ENCODE results near the gene GNA14.

- no peak for TF ChIP-seq GATA3 (IDR thresholded peaks at IDR 0.05; ENCODE audit: low read depth, low read length)
- TF ChIP-seq GATA2 (IDR thresholded peaks at IDR 0.05; ENCODE audit: low read depth, low read length), result no peak
Measured at GRCh38 chr9:77429928-77430327, 218.2 kb downstream of the GNA14 start.

Measured in SH-SY5Y (cell line).